Small intestine (tissue), 16 donors: ENCODE results near the gene OR1J1. TPM values are rescaled to one million over a fixed set of nuclear protein-coding genes. Genes with fewer than 3 reads are reported as not detected.

Experiments used
- DNase-seq, 2 donors: peaks; one replicate each; pipeline versions ENCODE4 v3.0.0 to v3.0.0-alpha.2; 2013
- FAIRE-seq: peaks from 2 replicates; lab custom pipeline; 2012; peaks lifted over from hg19 to GRCh38; lab: Jason Lieb, UNC
- H3K27ac ChIP-seq, 3 donors: one replicate each; pipeline ENCODE4 v1.5.1; 2013; ENCODE audit warnings: low read length in 2 of 3, mild to moderate bottlenecking in 2 of 3, control low read depth in 1 of 3, inconsistent platforms in 1 of 3, low read depth in 1 of 3, moderate library complexity in 1 of 3
- H3K27me3 ChIP-seq, 3 donors: one replicate each; pipeline ENCODE4 v1.6.1; 2013; ENCODE audit warnings: low read length in 3 of 3, inconsistent platforms in 1 of 3; ENCODE audit not compliant: control insufficient read depth in 3 of 3, insufficient read depth in 3 of 3
- H3K36me3 ChIP-seq, 3 donors: one replicate each; pipeline ENCODE4 v1.6.1; 2013; ENCODE audit warnings: low read length in 3 of 3, inconsistent platforms in 1 of 3, low read depth in 1 of 3, mild to moderate bottlenecking in 1 of 3, moderate library complexity in 1 of 3; ENCODE audit not compliant: control insufficient read depth in 3 of 3, insufficient read depth in 2 of 3
- H3K4me1 ChIP-seq, 3 donors: one replicate each; pipeline ENCODE4 v1.6.1; 2013; ENCODE audit warnings: low read length in 2 of 3, inconsistent platforms in 1 of 3, low read depth in 1 of 3, mild to moderate bottlenecking in 1 of 3, moderate library complexity in 1 of 3; ENCODE audit not compliant: control insufficient read depth in 3 of 3, insufficient read depth in 2 of 3
- H3K4me3 ChIP-seq, 3 donors: one replicate each; pipeline ENCODE4 v1.5.1; 2013; ENCODE audit warnings: low read length in 3 of 3, control low read depth in 1 of 3, inconsistent platforms in 1 of 3, low read depth in 1 of 3, mild to moderate bottlenecking in 1 of 3, moderate library complexity in 1 of 3
- H3K9me3 ChIP-seq, 2 donors: one replicate each; pipeline ENCODE4 v1.6.1; 2013; ENCODE audit warnings: low read depth in 1 of 2, low read length in 1 of 2; ENCODE audit not compliant: control insufficient read depth in 2 of 2, insufficient read depth in 1 of 2
- WGBS, 3 donors: extraction: QIAGEN DNeasy Blood & Tissue Kit; methylation state at CpG; one replicate each; pipeline ENCODE4 v1.1.7; 2013; 5-methylcytosine and 5-hydroxymethylcytosine counted together
- long read RNA-seq, 10 donors: transcript quantifications; one replicate each; lab custom pipeline, GENCODE V29; 2026
- polyA plus RNA-seq, 4 donors: library from polyadenylated mRNA; stranded (reverse) in 3 of 4; unstranded in 1 of 4; fragments of 200-250 nt in 3 of 4; fragments of 120-200 nt in 1 of 4; gene quantifications; one replicate each; pipeline versions ENCODE4 v1.2.1 to v1.2.3, GENCODE V29; 2013
- donor health status: healthy with polysubstance abuse.
- donor health status: control.
- donor health status: control.
- donor health status: Bipolar disorder and iron deficiency.
- donor health status: healthy.

Gene OR1J1, protein sequence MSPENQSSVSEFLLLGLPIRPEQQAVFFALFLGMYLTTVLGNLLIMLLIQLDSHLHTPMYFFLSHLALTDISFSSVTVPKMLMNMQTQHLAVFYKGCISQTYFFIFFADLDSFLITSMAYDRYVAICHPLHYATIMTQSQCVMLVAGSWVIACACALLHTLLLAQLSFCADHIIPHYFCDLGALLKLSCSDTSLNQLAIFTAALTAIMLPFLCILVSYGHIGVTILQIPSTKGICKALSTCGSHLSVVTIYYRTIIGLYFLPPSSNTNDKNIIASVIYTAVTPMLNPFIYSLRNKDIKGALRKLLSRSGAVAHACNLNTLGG
- polyA plus RNA-seq, result not detected
- long read RNA-seq, donor 1, result 0 reads
- long read RNA-seq, donor 2, result 0 reads
- long read RNA-seq, donor 3, result 0 reads
- long read RNA-seq, donor 4, result 0 reads
- long read RNA-seq, donor 5, result 0 reads
- long read RNA-seq, donor 6, result 0 reads
- long read RNA-seq, donor 7, result 0 reads
- long read RNA-seq, donor 8, result 0 reads
- long read RNA-seq, donor 9, result 0 reads
- long read RNA-seq, donor 10, result 0 reads

GRCh38 chr9:122477826-122478225 lies at the start of gene OR1J1:
Gene OR1J1, minus strand, starts transcription at chr9:122477926. Its CDS starts 0 bp downstream, at chr9:122477926.
- no peak for FAIRE-seq
- H3K4me1 ChIP-seq, result no peaks in the 10 kb centered on the region
- WGBS, 3 donors, result 86 to 88% (median 87%) methylated on average over 6 of the region's 6 CpGs

GRCh38 chr9:122527193-122527592 lies 49.5 kb upstream of the OR1J1 start, which contains the start of gene OR1N1:
Gene OR1N1, minus strand, starts transcription at chr9:122527293. Its CDS starts 0 bp downstream, at chr9:122527293.
- Histone ChIP-seq H3K27ac (no peak within 1 kb of the TSS), H3K4me3 (no peak within 1 kb of the TSS), H3K27me3 (no peaks in the 10 kb centered on the region), H3K36me3 (no peaks in the 10 kb centered on the region), H3K9me3 (no peaks in the 10 kb centered on the region), H3K4me1 (no peaks in the 10 kb centered on the region)
- WGBS, 3 donors, result 87 to 95% (median 89%) methylated on average over 3 of the region's 3 CpGs
- FAIRE-seq (no peak), DNase-seq (no peak)

More at GRCh38 chr9:122477826-122478225, at the start of gene OR1J1:
- Histone ChIP-seq H3K9me3 (no peaks in the 10 kb centered on the region), H3K4me3 (no peak within 1 kb of the TSS), H3K27ac (no peak within 1 kb of the TSS), H3K27me3 (no peaks in the 10 kb centered on the region), H3K36me3 (no peaks in the 10 kb centered on the region)
- DNase-seq, result no peak

DNA sequence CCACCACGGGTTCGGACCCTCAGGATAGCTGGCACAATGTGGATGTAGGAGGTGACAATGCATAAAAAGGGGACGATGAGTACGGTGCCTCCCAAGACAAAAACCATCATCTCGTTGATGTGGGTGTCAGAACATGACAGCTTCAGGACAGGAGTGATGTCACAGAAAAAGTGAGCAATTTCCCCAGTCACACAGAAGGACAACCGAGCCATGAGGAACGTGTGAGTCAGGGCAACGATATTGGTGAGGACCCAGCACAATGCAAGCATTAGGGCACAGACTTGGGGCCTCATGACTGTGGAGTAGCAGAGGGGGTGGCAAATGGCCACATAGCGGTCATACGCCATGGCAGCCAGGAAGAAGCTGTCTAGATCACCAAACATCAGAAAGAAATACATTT lies 48.9 kb upstream of the OR1J1 start:
- H3K4me3 ChIP-seq, result no peak overlapping the region
- no peaks in the 10 kb centered on the region for H3K27me3 ChIP-seq
- 85 to 87% (median 85%) methylated on average over 10 of the region's 10 CpGs for whole genome bisulfite sequencing, 3 donors
- FAIRE-seq (no peak), DNase-seq (no peak)
- H3K9me3 ChIP-seq, result no peaks in the 10 kb centered on the region
- H3K36me3 ChIP-seq, result no peaks in the 10 kb centered on the region
- H3K27ac ChIP-seq, result no peak overlapping the region
- H3K4me1 ChIP-seq, result no peaks in the 10 kb centered on the region

GRCh38 chr9:122519376-122519775 lies 41.6 kb upstream of the OR1J1 start:
- H3K27ac ChIP-seq, result no peak overlapping the region
- H3K4me3 ChIP-seq, result no peak overlapping the region
- FAIRE-seq, result no peak
- H3K4me1 ChIP-seq, result no peaks in the 10 kb centered on the region
- DNase-seq, result no peak
- no peaks in the 10 kb centered on the region for H3K27me3 ChIP-seq
- H3K9me3 ChIP-seq, result no peaks in the 10 kb centered on the region
- WGBS, 3 donors, result 89 to 96% (median 93%) methylated on average over 3 of the region's 3 CpGs
- no peaks in the 10 kb centered on the region for H3K36me3 ChIP-seq

GRCh38 chr9:122518841-122519240 lies 41.1 kb upstream of the OR1J1 start, which contains the start of gene OR1J4:
Gene OR1J4, plus strand, starts transcription at chr9:122519141. Its CDS starts 0 bp downstream, at chr9:122519141.
- H3K36me3 ChIP-seq, result no peaks in the 10 kb centered on the region
- H3K4me3 ChIP-seq, result no peak within 1 kb of the TSS
- H3K9me3 ChIP-seq, result no peaks in the 10 kb centered on the region
- no peaks in the 10 kb centered on the region for H3K27me3 ChIP-seq
- no peak within 1 kb of the TSS for H3K27ac ChIP-seq
- FAIRE-seq, result no peak
- WGBS, 3 donors, result 72 to 77% (median 73%) methylated on average over 4 of the region's 4 CpGs
- H3K4me1 ChIP-seq, result no peaks in the 10 kb centered on the region
- no peak for DNase-seq

GRCh38 chr9:122518226-122518625 lies 40.5 kb upstream of the OR1J1 start:
- no peak for FAIRE-seq
- 52 to 62% (median 60%) methylated on average over 2 of the region's 2 CpGs for WGBS, 3 donors

DNA sequence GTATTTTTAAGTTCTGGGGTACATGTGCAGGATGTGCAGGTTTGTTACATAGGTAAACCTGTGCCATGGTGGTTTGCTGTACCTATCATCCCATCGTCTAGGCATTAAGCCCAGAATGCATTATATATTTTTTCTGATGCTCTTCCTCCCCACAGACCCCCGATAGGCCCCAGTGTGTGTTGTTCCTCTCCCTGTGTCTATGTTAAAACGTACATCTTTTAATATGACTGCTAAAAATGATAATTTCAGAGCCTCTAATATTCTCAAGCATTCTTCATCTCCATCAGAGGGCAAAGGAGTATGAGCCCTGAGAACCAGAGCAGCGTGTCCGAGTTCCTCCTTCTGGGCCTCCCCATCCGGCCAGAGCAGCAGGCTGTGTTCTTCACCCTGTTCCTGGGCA lies 32.8 kb upstream of the OR1J1 start, which contains the start of gene OR1J2:
Gene OR1J2 (plus strand): TSS at position 301 of the 400 bp plus-strand sequence. CDS start 0 bp downstream, at position 301.
- no peak within 1 kb of the TSS for H3K4me3 ChIP-seq
- no peaks in the 10 kb centered on the region for H3K9me3 ChIP-seq
- no peaks in the 10 kb centered on the region for H3K4me1 ChIP-seq
- FAIRE-seq, result no peak
- H3K27me3 ChIP-seq, result no peaks in the 10 kb centered on the region
- H3K27ac ChIP-seq, result no peak within 1 kb of the TSS
- DNase-seq, result no peak
- no peaks in the 10 kb centered on the region for H3K36me3 ChIP-seq
- WGBS, 3 donors, result 73 to 80% (median 78%) methylated on average over 6 of the region's 6 CpGs

More at GRCh38 chr9:122518226-122518625, 40.5 kb upstream of the OR1J1 start:
- Histone ChIP-seq H3K27ac (no peak overlapping the region), H3K36me3 (no peaks in the 10 kb centered on the region), H3K9me3 (no peaks in the 10 kb centered on the region), H3K4me1 (no peaks in the 10 kb centered on the region), H3K4me3 (no peak overlapping the region), H3K27me3 (no peaks in the 10 kb centered on the region)
- no peak for DNase-seq

- DNase-seq (no peak), FAIRE-seq (no peak)
- H3K4me3 ChIP-seq, result no peak overlapping the region
- no peaks in the 10 kb centered on the region for H3K27me3 ChIP-seq
- no peaks in the 10 kb centered on the region for H3K4me1 ChIP-seq
- 8 to 33% (median 26%) methylated on average over 2 of the region's 2 CpGs for WGBS, 3 donors
- H3K9me3 ChIP-seq, result no peaks in the 10 kb centered on the region
- H3K36me3 ChIP-seq, result no peaks in the 10 kb centered on the region
- H3K27ac ChIP-seq, result no peak overlapping the region
Observed at GRCh38 chr9:122506964-122507363, 29.2 kb upstream of the OR1J1 start.
